ENCODE measurements around the gene ALDH3B2.

Gene ALDH3B2

GRCh38 chr11:67646535-67647336 is 27.7 kb downstream of the ALDH3B2 start:
- no peak overlapping the region for H3K4me3 ChIP-seq (replicated peaks; ENCODE audit: insufficient read depth, low read length)
- peak; percentile 91 to 94 for DNase-seq (ENCODE audit: low read depth in 1 of 2, low spot score in 1 of 2)
- no peaks in the 10 kb centered on the region for H3K27me3 ChIP-seq (ENCODE audit: insufficient read depth, poor library complexity, severe bottlenecking)
- TF ChIP-seq SPI1 (IDR thresholded peaks at IDR 0.05; ENCODE audit: borderline replicate concordance, low read depth) (peak; percentile 38; the same call in 1 of the 2 replicates), CTCF (IDR thresholded peaks at IDR 0.05; ENCODE audit: insufficient read depth, low read length) (no peak), POLR2AphosphoS5 (IDR thresholded peaks at IDR 0.05; ENCODE audit: low read depth) (peak; percentile 89)
- peak overlapping the region; percentile 46 for H3K27ac ChIP-seq (replicated peaks)

- no peak for DNase-seq (ENCODE audit: low read depth in 1 of 2, low spot score in 1 of 2)
These were observed 28.6 kb downstream of the ALDH3B2 start for GRCh38 chr11:67645521-67646461.

More at GRCh38 chr11:67645521-67646461, 28.6 kb downstream of the ALDH3B2 start:
- peak overlapping the region; percentile 46 for H3K27ac ChIP-seq (replicated peaks)
- TF ChIP-seq GABPA (IDR thresholded peaks at IDR 0.05; ENCODE audit: low read depth) (no peak), SPI1 (IDR thresholded peaks at IDR 0.05; ENCODE audit: borderline replicate concordance, low read depth) (no peak), CTCF (IDR thresholded peaks at IDR 0.05; ENCODE audit: insufficient read depth, low read length) (no peak), POLR2AphosphoS5 (IDR thresholded peaks at IDR 0.05; ENCODE audit: low read depth) (no peak), REST (IDR thresholded peaks at IDR 0.05; ENCODE audit: insufficient replicate concordance, low read depth) (no peak)
- no peaks in the 10 kb centered on the region for H3K27me3 ChIP-seq (ENCODE audit: insufficient read depth, poor library complexity, severe bottlenecking)
- H3K4me3 ChIP-seq (replicated peaks; ENCODE audit: insufficient read depth, low read length), result no peak overlapping the region
